Renal cortex interstitium (tissue), 11 donors: ENCODE results near the gene CISH. TPM values are rescaled to one million over a fixed set of nuclear protein-coding genes. Genes with fewer than 3 reads are reported as not detected.

Experiments used
- DNase-seq, 11 donors: peaks; one replicate each; pipeline ENCODE4 v3.0.0-alpha.2; 2013; ENCODE audit warnings: low read depth in 9 of 11, low spot score in 4 of 11; ENCODE audit errors: extremely low read depth in 1 of 11
- polyA plus RNA-seq, 3 donors: library from polyadenylated mRNA; unstranded; fragments of 120-200 nt; gene quantifications; one replicate each; pipeline ENCODE4 v1.2.1, GENCODE V29; 2013; ENCODE audit not compliant: insufficient read length in 3 of 3

Gene CISH
- polyA plus RNA-seq, 3 donors, result 30.5 to 34.9 (median 30.6) TPM

DNA sequence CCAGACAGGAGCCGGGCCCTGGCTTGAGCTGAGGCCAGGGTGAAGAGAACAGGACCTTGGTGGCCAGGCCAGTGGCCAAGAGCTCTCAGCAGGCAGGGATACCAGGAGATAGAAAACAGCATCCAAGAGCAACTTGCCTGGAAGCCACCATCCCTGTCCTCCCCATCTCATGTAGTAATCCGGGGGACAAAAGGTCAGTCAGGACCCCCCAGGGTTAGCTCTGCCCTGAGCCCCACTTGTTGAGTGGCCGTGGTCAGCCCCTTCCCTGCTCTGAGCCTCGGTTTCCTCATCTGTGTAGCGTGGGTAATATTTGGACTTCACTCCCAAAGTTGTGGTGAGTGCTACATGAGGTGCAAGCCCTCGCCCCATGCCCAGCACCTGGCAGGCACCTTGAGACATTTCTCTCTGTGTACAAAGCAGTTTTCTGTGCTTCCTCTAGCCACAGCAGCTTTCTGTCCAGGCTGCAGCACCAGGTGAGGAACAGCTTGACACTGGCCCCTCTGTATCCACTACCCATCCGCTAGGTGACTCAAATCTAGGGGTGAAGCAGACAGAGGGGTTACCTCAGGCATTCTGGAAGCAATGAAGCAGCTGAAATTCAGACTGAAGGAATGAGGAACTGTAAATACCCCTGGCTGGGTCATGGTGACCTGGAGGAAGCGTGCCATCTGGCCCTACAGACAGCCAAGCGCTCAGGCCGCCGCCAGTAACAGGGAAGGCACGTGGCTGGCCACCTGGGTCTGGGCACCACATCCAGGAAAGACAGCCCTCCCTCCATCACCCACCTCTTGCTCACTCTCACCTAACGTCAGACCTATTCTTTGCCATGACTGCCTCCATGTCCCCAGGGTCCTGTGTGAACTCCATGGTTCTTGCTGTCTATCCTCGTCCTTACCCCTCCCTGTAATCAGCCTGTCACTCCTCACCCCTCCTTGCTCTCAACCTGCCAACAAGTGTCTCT lies 6.7 kb downstream of the CISH start:
- no peak for DNase-seq

DNA sequence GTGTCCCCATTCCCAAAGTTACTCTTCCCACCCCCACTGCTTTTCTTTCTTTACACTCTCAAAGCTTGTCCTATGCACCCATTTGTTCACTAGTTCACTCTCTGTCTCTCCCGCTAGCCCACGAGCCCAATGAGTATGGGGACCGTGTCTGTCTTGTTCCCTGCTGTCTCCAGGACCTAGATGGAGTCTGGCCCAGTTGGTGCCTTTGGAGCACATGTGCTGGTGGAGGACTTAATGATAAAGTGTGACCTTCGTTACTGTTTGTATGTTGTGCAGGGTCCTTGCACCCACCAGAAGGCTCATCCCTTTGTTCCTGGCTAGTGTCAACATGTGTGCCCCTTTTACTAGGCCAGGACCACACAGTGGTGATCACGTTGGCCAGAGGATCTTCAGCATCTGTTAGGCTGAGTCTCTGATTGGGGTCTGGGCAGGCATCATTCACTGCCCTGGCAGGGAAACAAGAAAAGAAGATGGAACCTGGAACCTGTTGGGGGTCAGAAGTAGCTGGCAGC lies 7.4 kb downstream of the CISH start:
- no peak for DNase-seq

DNA sequence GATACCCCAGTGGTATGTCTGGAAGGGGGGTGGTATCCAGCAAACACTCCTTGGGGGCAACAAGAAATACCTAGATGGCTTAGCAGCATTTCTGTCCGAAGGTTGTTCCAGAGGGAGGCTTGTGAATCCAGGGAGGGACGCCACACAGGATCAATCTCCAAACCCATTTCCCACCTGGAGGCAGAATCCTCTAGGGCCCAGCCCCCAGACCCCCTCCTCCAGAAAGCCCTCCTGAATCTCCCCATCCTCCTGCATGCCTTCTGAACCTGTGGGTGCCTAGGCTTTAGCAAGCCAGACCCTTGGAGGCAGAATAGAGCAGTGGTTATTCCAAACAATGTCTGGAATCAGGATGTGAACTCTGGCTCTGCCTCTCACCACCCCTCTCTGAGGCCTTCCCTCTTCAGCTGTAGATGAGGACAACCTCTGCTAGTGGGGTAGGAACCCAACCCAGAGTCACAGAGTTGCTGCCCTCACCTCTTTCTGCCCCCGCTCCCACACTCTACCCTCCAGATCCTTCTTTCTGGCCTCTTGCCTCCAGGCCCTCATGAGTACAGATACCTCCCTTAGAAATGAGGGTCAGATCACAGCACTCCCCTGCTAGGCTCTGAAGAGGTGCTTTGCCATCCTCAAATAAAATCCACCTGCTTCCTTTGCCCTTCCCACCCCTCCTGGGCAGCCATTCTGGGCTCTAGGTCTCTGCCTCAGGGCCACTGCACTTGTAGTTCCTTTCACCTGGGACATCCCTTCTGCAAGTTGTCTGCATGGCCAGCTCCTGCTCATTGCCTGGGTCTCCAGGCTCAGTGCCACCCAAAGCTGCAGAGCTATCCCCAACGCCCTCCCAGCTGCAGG lies 8.1 kb downstream of the CISH start:
- DNase-seq, result no peak

DNA sequence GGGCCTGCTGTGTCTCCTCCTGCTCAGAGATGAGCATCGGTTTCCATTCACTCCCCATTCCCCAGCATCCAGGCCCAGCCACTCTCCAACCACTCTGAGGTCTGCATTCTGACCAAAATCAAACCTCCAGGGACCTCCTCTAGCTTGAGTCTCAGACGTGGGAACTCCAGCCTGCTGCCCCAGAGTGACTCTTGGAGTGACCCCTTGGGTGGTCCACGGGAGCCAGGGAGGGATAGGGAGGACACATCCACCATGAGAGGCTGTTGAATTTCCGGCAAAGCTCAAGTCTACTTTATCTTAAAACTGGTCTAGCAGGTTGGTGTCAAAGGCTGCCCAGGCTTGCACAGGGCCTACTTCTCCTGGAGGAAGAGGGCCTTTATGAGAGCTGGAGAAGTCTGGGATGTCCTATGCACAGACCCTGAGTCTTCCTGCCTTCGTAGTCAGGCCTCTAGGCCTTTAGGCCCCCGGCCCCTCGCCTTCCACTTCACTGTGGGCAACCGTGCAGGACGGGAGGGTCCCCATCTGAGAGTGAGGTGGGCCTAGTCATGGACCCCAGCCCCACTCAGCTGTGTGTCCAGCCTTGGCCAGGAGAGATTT lies 8.9 kb downstream of the CISH start:
- DNase-seq, result no peak

DNA sequence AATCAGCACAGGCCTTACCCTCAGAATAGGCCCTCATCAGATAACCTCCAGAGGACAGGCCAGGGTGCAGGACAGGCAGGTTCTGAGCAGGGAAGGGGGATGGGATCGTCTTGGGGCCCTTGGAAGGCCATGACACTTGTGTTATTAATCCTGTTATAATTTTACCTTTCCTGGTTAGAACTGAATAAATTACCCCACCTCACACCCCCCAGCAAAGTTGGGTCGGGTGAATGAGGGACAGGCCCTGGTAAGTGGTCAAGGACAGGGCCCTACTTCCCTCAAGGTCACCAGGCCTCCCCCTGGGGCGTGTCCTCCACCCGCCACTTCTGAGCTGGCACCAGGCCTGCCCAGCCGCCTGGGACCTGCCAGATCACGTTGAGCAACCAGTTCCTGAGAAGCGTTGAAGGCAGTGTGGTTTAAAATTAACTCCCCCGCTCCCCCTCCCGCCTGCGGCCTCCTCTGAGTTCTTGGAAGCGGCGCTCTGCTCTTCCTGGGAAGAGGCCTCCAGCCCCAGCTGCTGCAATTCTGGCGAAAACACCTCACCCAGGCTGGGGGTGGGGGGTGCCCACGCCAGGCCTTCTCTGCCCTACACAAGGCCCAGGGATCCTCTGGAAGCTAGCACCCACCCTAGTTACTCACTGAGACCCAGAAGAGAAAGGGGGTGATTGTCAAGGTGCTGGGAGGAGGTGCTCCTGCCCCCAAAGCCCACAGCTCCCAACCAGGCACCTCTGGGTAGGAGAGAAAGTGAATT lies 10.6 kb downstream of the CISH start:
- peak; percentile 81 to 95 (median 86) for DNase-seq

DNA sequence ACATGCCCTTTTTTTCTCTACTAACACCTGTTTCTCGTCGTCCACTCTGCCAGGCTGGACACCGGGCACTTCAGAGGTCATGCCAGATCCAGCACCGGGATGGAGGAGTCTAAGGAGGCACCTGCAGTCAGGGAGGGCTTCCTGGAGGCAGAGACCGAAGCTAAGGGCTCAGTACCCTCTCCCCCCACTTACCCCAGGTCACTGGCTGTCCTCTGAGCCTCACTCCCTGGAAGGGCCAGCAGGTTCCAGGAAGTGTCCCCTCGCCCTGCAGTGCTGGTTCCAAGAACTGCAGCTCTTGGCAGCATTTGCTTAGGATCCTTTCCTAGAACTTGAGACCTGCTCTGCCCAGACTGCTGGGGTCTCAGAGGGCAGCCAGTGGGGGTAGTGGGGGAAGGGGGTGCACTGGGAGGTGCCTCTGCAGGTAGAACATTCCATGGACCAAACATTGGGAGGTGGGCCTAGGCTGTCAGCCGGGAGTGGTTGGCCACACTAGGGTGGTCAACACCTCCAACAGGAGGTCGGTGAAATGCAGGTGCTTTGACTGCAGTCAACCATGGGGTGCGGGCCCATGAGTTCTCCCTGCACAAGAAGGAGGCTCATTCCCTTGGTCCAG lies 11.3 kb downstream of the CISH start:
- DNase-seq, result no peak

DNA sequence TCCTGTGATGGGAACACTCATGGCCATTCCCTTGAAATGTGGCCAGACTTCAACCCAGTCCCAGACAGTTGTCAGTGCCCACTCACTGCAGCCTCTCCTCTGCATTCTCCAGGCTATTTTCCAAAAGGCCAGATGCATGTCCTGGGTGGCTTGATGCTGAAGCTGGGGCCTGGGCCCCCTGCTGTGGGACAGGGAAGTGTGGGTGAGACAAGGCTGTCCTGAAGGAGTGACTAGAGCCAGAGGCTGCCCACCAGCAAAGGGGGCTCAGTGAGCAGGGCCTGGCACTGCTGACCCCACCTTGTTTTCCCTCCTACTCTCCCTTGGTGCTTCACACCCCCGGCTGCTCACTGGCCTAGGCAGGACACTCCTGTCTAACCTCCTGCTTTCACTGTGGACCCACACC lies 11.9 kb downstream of the CISH start:
- DNase-seq, result no peak

DNA sequence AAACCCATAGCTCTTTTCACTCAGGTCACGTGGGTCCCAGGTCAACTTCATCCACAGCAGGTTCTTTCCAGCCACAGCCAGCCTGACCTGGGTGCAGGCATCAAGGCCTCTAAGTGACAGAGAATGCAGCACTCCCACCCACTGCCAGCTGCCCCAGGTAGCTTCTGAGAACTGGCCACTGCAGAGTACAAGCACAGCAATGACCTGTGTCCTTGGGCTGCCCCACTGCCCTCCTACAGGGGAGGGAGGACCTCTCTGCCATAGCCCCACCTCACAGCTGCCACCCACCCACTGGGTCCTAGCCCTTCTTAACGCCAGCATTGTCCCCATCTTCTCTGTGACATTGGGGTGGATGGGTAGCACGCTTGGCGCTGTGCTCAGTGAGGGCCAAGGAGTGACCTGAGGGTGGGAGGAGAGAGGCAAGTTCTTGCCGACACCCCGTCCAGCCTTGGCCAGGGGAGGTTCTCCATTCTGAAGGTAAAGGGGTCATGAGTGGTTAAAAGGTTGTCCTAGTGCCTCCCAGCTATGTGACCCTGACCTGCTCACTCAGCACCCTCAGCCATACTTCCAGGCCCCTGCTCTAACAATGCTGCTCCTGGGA lies 12.4 kb downstream of the CISH start:
- DNase-seq, result no peak

DNA sequence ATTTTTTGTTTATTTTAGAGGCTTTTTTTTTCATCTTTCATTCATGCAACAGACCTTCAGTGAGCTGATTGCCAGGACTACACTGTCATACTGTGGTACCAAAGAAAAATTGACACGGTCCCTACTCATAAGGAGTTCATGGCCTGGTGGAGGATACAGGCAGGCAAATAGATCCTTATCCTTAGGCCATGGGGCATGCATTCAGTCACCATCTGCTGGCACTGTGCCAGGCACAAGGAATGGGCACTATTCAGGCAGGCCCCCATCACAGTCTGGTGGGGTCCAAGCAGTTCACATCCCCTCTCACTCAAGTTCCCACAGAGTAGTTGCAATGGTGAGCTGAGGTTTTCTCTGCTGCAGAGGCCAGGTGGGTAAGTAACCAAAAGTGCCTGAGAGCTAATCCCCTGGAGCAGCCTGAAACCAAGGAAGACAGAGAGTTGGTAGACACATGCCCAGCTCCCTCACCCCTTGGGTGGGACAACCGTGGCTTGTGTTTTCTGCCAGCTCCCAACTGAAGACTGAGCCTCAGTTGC lies 17.3 kb downstream of the CISH start:
- no peak for DNase-seq

DNA sequence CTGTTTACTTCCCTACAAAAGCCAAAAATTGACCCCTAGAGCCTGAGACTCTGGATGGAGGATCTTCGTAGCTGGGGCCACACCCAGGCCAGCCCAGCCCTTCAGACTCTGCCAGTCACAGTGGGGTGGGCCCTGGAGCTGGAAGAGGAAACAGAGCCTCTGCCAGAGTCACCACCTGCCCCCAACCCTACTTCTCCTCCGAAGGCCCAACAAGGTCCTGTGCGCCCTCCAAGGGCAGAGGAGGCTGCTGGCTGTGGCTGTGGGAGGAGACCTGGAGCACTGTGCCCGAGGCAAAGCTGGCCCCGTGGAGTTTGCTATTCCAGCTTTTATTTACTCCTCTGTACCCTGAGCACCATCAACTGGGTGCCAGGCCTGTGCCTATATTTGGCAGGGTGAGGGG lies 19.0 kb downstream of the CISH start:
- DNase-seq, result no peak

DNA sequence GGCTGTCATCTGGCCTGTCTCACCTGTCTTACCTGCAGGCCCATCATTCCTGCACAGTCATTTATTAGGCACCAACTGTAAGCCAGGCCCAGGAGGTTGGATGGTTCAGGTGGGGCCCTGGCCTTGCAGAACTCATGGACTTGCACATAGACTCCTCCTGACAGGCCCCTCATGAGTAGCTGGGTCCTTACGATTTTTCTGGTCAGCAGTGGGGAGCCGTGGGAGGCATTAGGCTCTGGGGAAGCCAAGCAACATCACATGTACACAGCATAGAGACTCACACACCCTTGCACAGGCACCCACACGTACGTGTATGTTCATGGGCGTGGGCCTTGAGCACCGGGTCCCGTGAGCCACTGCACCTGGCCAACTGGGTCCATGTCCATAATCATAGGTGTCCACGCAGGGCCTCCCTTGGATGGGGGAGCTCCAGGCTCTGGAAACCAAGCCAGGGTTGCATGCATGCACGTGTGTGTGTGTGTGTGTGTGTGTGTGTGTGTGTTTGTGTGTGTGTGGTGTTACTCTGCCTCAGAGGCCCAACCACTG lies 20.3 kb downstream of the CISH start:
- no peak for DNase-seq

DNA sequence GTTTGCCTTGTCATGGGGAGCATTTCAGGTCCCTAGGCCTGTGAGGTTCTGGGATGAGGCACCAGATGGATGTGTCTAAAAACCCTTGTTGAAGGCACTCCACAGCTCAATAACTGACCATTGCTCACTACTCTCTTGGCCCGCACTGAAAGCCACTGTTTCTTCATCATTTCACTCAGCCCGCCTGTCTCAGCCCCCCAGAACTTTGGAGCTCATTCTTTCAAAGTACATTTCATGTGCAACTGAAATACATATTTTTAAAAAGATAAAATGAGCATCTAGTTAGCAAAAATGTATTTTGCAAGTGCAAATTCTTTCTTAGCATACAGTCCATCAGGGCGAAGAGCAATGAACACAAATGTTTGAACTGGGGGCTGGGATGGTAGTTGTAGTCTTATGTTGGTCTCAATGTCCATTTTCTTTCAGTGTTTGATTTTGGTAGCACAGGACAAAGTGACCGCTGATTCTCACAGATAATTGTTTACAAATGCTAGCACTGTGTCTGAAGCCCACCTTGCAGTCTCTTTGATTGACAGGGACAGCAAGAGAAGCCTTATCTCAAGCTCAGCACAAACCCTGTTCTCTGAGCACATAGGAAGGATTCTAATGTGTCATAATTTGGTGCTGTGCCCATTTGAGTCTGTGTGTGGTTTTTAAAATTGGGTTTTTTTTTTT lies 22.7 kb downstream of the CISH start:
- no peak for DNase-seq

DNA sequence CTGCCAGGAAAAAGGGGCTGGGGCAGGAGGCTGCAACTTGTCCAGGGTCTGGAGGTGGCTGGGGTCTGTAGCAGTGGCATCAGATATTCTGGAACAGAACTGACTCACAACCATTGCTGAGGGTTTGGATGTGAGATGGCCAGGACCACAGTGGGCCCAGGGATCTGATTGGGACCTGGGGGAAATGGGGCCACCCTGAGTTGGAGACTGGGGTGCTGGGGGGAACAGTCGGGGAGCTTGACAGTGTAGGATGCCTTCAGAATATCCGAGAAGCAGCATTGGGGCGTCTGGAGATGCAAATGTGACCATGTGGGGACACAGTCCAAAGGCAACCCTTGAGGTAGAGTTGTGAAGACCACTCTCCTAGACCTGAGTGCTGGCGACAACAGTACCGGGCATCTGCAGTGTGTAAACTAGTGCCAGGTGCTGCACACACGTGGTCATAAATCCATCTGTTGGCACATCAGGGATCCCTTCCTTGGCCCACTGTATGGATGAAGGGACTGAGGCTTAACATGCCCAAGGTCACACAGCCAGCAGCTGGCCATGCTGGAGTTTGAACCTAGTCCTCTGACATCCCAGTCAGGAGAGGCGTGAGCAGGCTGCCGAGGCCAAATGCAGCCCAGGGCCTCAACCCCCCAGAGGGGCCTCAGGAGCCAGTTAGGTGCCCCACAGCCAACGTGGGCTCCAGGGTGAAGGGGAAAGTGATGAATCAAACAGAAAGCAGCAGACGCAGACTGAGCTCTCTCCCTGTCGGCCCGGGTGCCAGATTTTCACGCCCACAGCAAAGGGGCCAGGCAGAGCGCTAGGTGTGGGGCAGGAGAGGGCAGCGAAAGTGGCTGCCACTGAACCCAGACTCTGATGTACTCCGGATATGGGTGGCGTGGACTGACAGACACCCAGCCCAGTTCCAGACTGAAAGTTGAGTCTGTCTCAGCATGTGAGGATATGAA lies 23.5 kb downstream of the CISH start:
- DNase-seq, result no peak

DNA sequence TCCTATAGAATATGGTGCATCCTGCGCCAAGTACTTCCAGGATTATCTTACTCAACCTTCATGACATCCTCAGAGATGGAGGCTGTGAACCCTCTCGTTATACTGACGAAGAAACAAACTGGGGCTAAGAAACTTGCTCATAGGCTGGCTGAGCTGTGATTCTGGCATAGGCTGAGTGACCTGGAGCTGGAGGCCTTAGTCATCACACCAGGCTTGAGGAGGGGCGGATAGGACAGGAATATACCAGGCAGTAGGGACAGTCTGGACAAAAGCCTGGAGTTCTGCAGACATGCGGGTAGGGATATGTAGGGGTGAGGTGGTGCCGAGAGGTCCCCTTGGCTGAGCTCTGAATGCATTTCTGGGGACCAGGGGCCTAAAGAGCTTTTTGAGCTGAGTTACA lies 24.2 kb downstream of the CISH start:
- no peak for DNase-seq

DNA sequence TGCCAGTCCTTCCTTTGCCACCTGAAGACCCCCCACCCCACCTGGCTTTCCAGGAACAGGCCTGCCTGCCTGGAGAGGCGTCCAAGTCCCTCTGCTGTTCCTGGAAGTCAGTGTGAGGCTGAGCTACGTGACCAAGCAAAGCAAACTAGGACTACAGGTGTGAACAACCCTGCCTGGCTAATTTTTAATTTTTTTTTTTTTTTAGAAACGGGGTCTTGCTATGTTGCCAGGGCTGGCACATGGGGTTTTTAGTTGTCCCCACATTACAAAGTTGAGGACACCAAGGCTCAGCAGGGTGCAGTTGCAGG lies 24.9 kb downstream of the CISH start:
- no peak for DNase-seq
